GM19324 (cell line): ENCODE data around the gene MICOS13.
A peak's percentile ranks its signal among the peaks of the same experiment; 100 is the strongest.

Experiments used
- ATAC-seq: cut with Tn5 transposase; IDR thresholded peaks from one replicate; pipeline ENCODE4 v1.9.1; 2021; ENCODE audit warnings: mild to moderate bottlenecking, moderate library complexity; ENCODE audit not compliant: unreplicated experiment, low FRiP score

MICOS13 gene

DNA sequence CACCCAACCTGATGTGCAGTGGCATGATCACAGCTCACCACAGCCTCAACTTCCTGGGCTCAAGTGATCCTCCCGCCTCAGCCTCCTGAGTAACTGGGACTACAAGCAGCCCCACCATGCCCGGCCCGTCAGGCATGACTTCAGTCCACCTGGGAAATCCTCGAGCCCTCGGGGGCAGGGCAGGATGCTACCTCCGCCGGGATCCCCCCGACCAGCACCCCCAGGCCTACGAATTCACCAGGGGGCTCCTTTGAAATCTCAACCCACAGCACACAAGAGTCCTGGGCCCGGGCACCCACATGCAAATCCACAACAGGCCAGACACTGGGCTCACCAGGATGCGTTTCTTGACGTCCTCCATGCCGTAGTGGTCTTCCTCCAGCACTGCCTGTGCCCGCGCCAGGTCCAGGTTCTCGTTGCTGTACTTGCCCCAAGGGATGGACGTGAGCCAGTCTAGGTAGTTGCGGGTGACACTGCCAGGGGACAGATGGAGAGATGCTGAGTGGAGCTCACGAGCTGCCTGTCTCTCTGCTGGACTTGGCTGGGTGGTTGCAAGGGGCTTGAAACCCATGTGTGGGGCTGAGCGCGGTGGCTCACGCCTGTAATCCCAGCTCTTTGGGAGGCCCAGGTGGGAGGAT lies 20.3 kb upstream of the MICOS13 start:
- ATAC-seq, result no peak

DNA sequence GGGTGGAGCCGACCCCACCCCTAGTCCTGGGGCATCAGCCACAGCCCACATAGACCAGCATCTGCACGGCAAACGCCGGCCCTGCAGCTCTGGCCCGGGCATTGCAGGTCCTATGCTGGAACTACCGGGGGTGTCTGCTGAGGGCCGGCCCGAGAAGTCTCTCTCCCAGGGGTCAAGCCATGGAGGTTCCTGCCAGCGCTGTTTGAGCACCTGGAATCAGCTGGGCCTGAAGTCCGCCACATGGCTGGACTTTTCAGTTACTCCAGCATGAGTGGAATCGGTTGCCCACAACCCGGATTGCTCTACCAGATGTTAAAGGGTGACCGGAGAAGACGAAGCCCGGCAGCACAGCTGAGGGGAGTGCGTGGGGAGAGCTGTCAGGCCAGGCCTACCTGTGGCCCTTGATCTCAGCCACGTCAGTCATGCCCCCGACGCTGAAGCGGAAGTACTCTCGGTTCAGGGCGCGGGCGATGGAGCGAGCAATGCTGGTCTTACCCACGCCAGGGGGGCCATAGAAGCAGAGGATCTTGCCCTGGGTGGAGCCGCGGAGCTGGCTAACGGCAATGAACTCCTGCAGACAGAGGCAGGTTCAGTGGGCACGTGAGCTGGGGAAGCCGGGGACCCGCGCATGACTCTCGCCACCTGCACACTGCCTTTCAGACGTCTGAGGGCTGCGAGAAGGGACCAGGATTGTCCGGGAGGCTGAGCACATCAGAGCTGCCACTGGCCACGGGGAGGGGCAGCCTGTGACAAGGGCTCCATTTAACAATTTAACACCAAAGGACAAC lies 18.5 kb upstream of the MICOS13 start:
- ATAC-seq, result no peak

DNA sequence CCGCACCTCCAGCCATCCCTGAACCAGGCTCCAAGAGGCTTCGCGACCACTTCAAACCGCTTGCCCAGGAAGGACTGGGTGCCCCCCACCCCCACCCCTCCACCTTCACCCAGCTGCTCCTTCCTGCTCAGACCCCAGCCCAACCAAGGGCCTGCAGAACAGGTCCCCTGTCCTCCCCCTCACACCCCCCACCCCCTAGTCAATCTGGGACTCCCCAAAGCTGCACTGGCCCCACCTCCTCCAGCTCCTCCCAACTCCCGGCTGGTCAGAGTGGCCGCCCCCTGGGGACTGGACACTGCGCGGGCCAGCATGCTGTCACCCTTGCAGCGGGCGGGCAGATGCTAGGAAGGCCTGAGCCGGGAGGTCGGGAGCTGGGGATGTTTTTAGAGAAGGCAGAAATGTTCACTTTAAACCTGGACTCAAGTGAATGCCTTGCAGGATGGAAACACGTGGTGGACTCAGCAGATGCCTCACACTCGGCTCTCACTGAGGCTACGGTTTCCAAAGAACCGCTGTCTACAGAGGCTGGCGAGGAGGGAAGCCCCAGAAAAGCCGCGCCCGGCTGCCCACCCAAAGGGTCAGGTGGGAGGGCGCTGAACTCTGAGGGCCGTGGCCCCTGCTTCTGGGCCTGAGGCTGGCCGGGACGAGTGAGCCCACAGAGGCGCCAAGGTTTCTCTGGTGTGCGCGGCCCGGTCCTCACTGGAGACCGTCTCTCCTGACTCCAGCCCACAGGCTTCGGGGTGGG lies 17.7 kb upstream of the MICOS13 start:
- ATAC-seq, result no peak

DNA sequence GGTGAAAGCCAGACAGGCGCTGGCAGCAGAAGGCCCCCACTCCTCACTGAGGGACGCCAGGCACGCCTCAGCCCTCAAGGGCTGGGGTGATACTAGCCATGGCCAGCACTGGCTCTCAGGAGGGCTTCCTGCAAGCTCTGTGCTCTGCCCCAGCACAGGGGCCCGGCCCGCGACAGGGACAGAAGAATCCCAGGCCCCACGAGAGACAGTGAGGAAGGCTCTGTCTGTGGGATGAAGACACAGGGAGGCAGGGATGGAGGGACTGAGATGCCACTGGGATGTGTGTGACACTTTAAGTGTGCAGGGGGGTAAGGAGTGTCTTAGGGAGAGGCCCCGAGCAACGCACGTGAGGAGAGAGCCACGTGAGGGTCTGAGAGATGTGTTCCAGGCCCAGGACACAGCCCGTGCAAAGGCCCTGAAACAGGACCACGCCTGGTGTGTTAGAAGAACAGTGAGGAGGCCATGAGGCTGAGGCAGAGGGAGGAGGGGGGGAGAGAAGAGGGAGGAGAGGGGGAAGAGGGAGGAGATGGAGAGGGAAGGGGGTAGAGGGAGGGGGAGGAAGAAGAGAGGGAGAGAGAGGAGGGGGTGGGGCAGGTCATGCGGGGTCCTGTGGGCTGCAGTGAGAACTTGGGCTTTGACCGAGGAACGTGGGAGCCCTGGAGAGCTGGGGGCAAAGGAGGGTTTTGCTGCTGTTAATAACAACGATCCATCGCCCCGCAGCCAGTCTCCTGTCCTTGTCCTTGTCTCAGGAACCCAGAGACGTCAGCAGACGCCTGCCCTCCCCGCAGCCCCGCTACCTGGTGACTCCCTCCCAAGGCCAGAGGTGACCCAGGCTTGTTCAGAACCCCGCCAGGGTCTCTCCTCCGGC lies 16.9 kb upstream of the MICOS13 start:
- no peak for ATAC-seq

DNA sequence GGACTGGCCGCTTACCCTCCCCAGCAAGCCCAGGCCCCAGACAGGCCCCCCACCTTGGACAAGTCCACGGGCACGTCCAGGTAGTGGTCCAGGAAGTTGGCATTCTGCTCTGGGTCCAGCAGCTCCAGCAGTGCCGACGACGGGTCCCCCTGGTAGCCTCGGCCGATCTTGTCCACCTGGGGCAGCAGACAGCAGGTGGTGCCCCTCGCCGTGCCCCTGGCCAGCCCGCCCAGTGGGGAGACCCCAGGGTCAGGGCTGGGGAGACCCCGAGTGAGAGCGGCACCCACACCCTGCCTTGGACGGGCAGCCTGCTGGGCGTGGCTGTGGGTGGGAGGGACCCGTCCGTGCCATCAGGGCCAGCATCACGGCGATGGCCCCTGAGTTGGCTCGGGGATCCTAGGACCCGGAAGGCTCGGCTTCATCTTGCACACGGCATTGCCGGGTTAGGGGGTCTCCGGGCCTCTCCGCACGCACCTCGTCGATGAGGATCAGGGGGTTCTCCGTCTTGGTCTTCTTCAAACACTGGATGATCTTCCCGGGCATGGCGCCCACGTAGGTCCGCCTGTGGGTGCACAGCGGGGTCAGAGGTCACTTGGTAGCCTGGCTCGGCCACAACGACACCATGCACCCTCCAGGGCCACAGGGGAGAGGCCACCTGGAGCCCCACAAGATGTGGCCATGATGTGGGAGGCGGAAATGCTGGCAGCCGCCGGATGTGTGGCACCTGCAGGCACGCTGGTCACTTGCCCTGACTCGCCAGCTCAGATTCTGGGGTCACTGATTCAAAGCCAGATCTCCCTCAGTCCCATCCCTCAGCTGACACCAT lies 16.1 kb upstream of the MICOS13 start:
- no peak for ATAC-seq

DNA sequence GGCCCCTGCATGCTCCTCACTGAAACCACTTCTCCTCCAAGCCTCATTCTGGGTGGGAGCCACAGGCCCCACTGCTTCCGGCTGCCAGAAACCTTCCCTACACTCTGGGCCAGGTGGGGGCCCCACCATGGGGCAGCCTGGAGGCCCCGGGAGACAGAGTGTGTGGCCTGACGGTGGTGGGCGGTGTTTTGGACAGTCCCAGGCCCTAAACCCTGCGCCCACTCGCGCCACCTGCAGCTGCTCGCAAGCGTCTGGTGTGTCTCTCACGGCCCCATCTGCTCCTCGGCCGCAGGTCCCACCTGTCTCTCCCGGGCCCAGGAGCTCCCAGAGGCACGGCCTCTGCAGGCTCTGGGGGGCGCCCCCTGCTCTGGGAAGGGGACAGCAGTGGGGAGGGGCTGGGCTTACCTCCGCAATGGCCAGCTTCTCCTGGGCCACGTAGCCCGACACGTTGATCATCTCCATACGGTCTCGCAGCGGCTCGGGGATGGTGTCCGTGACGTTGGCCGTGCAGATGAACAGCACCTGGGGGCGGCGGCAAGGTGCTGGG lies 15.4 kb upstream of the MICOS13 start:
- no peak for ATAC-seq

DNA sequence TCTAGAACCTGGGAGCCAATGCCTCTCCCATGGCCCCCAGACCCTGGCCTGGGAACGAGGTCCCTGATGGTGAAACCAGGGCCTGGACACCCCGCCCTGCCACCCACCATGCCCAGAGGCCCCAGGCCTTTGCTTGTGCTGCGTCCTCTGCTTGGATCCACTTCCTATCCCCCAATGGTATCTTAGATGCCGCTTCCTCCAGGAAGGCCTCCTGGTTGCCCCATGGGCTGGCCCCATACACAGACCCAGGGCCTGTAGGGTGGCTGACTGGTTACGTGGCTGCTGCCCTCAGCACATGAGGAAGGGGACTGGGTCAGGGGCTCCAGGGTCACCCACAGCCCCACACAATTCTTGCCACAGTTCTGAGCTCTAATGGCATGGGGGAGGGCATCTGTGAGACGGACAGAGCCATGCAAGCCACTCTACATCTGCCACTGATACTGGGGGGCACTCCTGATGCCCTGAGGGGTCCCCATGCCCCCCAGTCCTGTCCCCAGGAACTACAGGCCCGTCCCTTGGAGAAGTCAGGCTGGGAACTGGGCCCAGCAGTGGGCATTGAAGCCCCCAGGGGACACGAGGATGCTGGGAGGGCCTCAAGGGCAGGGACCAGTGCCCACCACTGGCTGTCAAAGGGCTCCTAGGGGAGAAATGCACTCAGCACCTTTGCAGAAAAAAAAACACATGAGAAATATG lies 14.8 kb upstream of the MICOS13 start:
- no peak for ATAC-seq

DNA sequence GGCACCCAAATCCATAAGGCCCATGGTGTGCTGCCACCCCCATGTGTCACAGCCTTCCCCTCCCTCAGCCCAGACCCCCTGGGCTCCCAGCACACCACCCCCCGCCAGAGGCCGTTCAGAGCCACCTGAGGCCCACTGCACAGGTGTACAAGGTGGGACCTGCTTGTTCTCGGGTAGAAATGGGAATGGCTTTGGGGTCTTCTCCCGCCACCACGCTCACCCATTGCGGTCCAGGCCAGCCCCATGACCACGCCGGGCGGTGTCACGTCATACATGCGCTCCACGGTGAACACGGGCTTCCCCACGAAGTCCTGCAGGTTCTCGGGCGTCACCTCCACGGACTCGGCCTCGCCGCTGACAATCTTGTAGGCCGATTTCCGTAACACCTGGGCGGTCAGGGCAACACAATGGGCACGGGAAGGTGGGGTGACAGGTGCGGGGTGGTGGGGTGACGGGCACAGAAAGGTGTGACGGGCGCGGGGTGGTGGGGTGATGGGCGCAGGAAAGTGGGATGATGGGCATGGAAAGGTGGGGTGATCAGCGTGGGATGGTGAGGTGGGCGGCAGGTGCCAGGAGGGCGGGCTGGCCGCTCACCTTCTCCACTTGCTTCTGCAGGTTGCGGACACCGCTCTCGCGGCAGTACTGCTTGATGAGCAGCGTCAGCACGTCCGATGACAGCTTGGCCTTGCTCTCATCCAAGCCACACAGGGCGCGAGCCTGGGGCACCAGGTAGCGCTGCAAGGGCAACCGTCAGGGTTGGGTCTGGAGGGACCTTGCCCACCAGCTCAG lies 14.0 kb upstream of the MICOS13 start:
- ATAC-seq, result no peak

DNA sequence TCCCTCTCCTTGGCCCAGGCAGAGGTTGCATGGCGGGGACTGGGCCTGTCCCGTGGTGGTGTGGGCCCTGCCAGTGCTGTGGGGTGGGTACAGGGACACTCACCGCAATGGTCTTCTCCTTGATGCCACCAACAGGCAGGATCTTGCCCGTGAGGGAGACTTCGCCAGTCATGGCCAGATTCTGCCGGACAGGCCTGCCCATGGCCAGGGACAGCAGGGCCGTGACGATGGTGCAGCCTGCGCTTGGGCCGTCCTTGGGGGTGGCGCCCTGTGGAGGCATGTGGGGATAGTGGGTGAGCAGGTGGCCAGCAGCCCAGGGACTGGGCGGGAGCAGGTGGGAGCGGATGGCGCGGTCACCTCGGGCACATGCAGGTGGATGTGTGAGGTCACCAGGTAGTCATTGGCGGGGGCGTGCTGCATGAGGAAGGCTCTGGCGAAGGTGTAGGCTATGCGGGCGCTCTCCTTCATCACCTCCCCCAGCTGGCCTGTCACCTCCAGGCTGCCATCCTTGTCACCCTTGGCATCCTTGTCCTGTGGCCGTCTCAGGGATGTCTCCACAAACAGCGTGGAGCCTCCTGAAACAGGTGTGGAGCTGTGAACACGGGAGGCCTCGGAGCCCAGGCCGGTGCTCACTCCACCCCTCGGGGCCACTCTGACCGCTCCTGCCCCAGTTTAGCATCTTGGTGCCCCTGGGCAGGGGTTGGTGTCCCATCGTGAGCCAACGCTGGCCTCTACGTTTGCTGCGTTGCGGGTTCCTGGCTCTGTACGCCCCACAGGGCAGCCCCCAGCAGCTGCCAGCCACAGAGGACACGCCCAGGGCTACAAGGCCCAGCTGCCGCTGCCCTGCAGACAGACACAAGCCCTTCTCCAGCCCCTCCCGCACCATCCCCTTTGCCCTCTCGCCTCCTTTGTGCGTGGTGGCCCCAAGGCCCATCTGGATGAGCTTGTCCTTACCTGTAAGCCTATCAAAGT lies 13.2 kb upstream of the MICOS13 start:
- ATAC-seq, result no peak

DNA sequence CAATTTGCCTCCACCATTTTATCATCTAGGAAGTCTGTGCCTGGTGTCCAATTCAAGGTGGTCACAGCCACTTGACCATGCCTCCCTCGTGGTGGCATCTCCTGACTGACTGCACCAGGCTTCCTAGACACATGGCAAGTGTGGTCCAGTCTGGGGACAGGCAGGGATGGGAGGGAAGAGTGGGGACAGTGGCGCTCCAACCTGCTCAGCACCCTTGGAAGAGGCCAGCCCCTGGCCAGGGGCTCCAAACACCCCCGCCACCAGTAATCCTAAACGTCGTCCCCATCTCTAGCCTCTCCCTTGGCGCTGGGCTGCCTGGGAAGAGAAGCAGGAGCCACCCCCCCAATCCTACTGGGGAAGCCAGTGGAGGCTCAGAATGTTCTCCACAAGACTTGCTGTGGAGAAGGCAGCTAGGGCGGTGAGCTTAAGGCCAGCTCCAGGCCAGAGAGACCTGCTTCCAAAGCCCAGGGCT lies 12.4 kb upstream of the MICOS13 start:
- no peak for ATAC-seq

DNA sequence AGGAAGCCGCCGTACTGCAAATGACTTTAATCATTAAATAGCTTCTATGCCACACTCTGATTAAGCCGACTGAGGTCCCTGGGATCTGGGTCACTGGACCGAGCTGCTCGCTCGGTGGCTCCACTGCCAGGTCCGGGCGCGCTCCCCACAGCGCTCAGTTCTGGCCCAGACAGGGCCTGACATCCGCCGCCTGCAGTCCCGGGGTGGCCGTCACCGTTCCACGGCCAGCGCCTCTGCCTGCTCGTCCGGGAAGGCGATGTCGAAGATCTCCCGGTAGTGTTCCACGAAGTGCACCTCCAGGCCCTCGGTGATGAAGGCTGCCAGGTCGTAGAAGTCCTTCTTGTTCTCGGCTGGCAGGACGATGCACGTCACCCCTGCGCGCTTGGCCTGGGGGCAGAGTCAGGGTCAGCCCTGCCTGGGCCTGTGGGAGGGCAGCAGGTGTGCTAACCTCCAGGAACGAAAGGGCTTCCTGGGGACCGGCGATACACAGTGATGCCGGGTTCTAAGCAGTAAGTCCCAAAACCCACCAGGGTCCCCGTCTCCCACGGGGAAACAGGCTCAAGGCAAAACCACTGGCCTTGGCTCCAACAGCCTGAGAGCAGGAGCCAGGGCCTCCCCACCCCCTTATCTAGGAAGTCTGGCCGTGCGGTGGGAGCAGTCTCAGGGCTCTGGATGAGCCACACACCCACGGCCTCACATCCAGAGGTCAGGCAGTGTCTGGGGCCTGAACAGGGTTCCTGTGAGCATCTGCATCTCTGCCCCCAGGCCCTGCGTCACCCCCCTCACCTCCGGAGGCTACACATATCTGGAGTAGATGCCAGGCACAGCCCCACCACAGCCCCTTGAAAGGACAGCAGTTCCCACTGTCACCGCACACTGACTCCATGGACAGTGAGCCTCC lies 11.8 kb upstream of the MICOS13 start:
- no peak for ATAC-seq

DNA sequence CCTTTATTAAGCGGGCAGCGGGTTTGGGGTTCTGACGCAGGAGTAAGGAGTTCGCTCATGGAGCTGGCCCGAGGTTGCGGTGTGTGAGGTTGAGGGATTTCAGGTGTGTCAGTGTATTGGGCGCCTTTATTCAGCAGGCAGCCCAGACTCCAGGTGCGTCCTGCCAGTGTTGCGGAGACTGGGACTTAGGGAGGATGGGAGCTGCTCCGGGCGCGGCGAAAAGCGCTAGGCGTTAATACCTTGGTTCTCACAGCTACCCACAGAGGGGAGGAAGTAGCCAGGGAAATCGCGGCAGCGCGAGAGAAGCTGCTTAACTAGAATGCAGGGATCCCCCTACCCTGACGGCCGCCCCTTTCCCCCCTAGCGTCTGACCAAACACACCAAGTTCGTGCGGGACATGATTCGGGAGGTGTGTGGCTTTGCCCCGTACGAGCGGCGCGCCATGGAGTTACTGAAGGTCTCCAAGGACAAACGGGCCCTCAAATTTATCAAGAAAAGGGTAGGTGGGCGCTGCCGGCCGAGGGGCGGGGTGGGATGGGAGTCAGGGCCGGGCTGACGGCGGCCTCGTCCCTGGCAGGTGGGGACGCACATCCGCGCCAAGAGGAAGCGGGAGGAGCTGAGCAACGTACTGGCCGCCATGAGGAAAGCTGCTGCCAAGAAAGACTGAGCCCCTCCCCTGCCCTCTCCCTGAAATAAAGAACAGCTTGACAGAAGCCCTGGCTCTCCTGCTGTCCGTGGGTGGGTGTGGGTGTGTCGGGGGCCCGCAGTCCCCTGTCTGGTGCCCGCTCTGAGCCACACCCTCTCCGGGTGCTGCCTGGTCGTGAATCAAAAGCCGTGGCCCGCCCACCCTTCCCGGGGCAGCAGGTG lies 10.9 kb upstream of the MICOS13 start:
- ATAC-seq, result no peak

DNA sequence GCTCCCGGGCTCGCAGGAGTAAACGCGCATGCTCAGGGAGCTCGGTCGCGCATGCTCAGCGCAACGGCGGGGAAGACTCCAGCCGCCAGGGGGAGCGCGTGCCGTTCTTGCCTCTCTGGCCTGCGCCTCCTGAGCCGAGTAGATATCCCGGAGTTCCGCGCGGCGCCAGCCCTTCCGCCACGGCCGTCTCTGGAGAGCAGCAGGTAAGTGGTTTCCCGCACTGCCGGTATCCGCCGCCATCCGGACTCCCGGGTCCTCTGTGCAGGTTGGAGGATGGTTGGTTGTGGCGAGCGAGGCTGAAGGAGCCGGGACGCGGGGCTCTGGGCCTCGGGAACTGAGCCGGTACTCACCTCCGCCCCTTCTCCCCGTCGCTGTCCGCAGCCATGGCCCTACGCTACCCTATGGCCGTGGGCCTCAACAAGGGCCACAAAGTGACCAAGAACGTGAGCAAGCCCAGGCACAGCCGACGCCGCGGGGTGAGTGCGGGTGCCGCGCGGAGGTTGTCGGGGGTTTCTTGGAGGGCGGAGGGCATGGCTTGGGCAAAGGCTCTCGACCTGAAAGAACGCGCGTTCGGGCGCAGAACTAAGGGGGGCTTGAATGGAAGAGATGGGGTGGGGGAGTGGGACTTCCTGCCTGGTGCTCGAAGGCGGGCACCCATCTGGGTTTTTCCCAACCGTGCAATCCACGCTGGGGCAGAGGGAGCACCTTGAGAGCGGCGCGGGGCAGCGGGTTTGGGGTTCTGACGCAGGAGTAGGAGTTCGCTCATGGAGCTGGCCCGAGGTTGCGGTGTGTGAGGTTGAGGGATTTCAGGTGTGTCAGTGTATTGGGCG lies 10.0 kb upstream of the MICOS13 start, which contains the start of gene RPL36:
TSS of gene RPL36 (plus strand) at position 171 of the 830 bp plus-strand sequence. CDS start at position 384, 213 bp downstream.
- ATAC-seq, result peak; percentile 44
